ENCODE results near the gene CCDC175.

Gene CCDC175

GRCh38 chr14:59481407-59481806, 95.2 kb downstream of the CCDC175 start:
- no peak for DNase-seq

GRCh38 chr14:59480166-59480565, 96.4 kb downstream of the CCDC175 start:
- no peak for DNase-seq

GRCh38 chr14:59478540-59478939, 98.1 kb downstream of the CCDC175 start:
- no peak for DNase-seq

GRCh38 chr14:59475709-59476108, 100.9 kb downstream of the CCDC175 start:
- no peak for DNase-seq

- no peak for DNase-seq
Observed at GRCh38 chr14:59474172-59474571, 102.4 kb downstream of the CCDC175 start.

GRCh38 chr14:59465316-59466135, 111.1 kb downstream of the CCDC175 start, which contains the start of gene GPR135:
Gene GPR135, minus strand, starts transcription at chr14:59465380. Its CDS starts 154 bp downstream, at chr14:59465226.
- peak; percentile 61 for DNase-seq

- DNase-seq: peak; percentile 66
Observed at GRCh38 chr14:59464486-59465315, 111.9 kb downstream of the CCDC175 start.

- peak; percentile 60 for DNase-seq
Observed at GRCh38 chr14:59463787-59464485, 112.7 kb downstream of the CCDC175 start.

GRCh38 chr14:59461891-59462290, 114.7 kb downstream of the CCDC175 start:
- DNase-seq: no peak

- DNase-seq: no peak
Observed at GRCh38 chr14:59460378-59460777, 116.2 kb downstream of the CCDC175 start.

- DNase-seq: no peak
Observed at GRCh38 chr14:59458486-59458885, 118.1 kb downstream of the CCDC175 start.

GRCh38 chr14:59455411-59455810, 121.2 kb downstream of the CCDC175 start:
- no peak for DNase-seq
